GM12891 (cell line): ENCODE data around the gene IL1B.

Source experiments
- PAX5 ChIP-seq: IDR thresholded peaks from 2 replicates; pipeline ENCODE4 v1.6.1; 2011; ENCODE audit warnings: low read length, moderate library complexity, mild to moderate bottlenecking; ENCODE audit not compliant: insufficient read depth, severe bottlenecking
- POLR2A ChIP-seq: IDR thresholded peaks from 2 replicates; pipeline ENCODE4 v1.6.1; 2011; ENCODE audit warnings: low read depth, low read length, control low read depth
- POLR2AphosphoS5 ChIP-seq: IDR thresholded peaks from 2 replicates; pipeline ENCODE4 v1.6.1; 2011; ENCODE audit warnings: low read depth, low read length, control low read depth

DNA sequence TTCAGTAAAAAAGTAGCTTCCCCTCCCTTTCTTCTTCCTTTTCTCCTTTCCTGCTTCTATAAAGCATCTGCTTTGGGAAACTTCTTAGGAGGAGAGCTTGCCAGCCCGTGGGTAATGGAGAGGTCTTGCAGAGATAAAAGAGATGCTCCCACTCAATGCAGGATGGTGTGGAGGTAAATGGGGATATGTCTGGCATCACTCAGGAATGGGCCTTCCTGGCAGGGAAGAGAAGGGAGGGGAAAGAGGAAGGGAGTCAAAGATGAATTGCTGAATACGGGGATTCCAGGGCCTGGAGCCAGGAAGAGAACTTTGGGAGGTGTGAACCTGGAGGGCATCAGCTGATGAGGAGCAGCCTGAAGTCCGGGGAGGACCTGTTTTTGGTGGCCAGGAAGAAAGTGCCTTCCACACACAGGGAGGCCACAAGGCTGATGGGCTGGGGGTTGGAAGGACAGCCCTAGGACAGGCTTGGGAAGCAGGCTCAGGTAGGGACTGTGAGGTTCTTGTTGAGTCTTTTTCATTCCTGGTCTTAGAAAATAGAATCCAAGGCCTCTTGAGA lies 25.2 kb downstream of the IL1B start:
- TF ChIP-seq POLR2A (no peak), POLR2AphosphoS5 (no peak), PAX5 (no peak)
